Smooth muscle cell of the umbilical artery (primary cell): ENCODE data around the gene GSTA3. TPM values are rescaled to one million over a fixed set of nuclear protein-coding genes. Genes with fewer than 3 reads are reported as not detected.

Experiments used
- total RNA-seq: library from RNA; depleted of rRNA; stranded (reverse); fragments of >200 nt; gene quantifications from 2 replicates; pipeline ENCODE4 v1.2.3, GENCODE V29; 2014

GSTA3 gene
- total RNA-seq, result not detected in 2 replicates

DNA sequence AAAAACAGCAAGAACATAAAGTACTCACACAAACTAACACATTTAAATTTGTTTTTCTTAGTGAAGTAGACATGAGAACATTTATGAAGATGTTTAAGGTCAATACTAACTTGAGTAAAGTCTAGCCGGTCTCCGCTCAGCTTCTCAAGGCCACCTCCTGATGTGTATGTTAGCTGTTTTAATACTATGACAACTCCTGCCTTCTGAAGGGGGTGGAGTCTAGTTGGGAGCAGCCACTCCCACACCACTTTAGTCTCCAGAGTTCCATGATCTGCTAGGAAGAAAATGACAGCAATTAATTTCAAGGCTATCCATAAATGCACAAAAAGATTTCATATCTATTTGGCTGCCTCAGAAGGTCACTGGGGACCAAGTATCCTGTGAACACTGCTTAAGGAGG lies at the start of gene GSTA3:
GSTA3 (minus strand) TSS at position 168 of the 400 bp plus-strand sequence. CDS start 3,864 bp downstream, outside the sequence.

Other genes with a start within 250 kb of the GSTA3 start
- 30.0 and 38.0 TPM in 2 replicates for gene TMEM14A, start 238.6 kb downstream of the GSTA3 start, total RNA-seq
- gene GSTA2, start 146.2 kb downstream of the GSTA3 start, total RNA-seq, result not detected in 2 replicates
- gene GSTA1, start 105.9 kb downstream of the GSTA3 start, total RNA-seq, result not detected in 2 replicates
- gene GSTA5, start 68.9 kb downstream of the GSTA3 start, total RNA-seq, result not detected in 2 replicates
- gene GSTA4, start 85.6 kb upstream of the GSTA3 start, total RNA-seq, result 29.5 and 35.9 TPM in 2 replicates
- gene CILK1, start 152.1 kb upstream of the GSTA3 start, total RNA-seq, result 4.5 and 8.9 TPM in 2 replicates
- 41.9 TPM in 2 replicates for gene FBXO9, start 155.7 kb upstream of the GSTA3 start, total RNA-seq
- gene GCM1, start 239.1 kb upstream of the GSTA3 start, total RNA-seq, result not detected in 2 replicates